H1 (cell line): ENCODE measurements around the gene CST9L. TPM values are rescaled to one million over a fixed set of nuclear protein-coding genes. Genes with fewer than 3 reads are reported as not detected.

ENCODE experiments used
- CTCF ChIA-PET: fragments of 300-600 bp; sonication (Branson Sonifier 250); formaldehyde crosslinking; loops from one replicate; lab custom pipeline; 2021; ENCODE audit not compliant: partially characterized antibody; lab: Charles Lee
- POLR2A ChIA-PET: fragments of 300-600 bp; sonication (Branson Sonifier 250); formaldehyde crosslinking; loops from one replicate; lab custom pipeline; 2021; ENCODE audit warnings: inconsistent platforms; ENCODE audit not compliant: partially characterized antibody; lab: Charles Lee
- DNase-seq, 2 experiments: peaks; one replicate each; pipeline versions ENCODE4 v3.0.0 to v3.0.0-alpha.2; 2010 to 2022; ENCODE audit warnings: low spot score in 2 of 2, low read depth in 1 of 2, mixed read lengths in 1 of 2
- FAIRE-seq: peaks from 2 replicates; lab custom pipeline; 2011; peaks lifted over from hg19 to GRCh38; lab: Jason Lieb, UNC
- H2AFZ ChIP-seq: 2 replicates; pipeline ENCODE4 v1.8.1; 2012; ENCODE audit warnings: low read length, inconsistent platforms
- H2AK5ac ChIP-seq: 2 replicates; pipeline ENCODE4 v1.6.1; 2013; ENCODE audit warnings: low read depth, low read length
- H2BK120ac ChIP-seq: replicated peaks from 2 replicates; pipeline ENCODE3; 2013; ENCODE audit warnings: low read depth, low read length, inconsistent platforms
- H2BK12ac ChIP-seq: 2 replicates; pipeline ENCODE4 v1.6.1; 2013; ENCODE audit warnings: low read depth, low read length
- H2BK15ac ChIP-seq: 2 replicates; pipeline ENCODE4 v1.6.1; 2013; ENCODE audit warnings: low read length
- H2BK20ac ChIP-seq: 2 replicates; pipeline ENCODE4 v1.6.1; 2013; ENCODE audit warnings: low read length
- H2BK5ac ChIP-seq: 2 replicates; pipeline ENCODE4 v1.6.1; 2013; ENCODE audit warnings: low read depth, low read length
- H3K14ac ChIP-seq: 2 replicates; pipeline ENCODE4 v1.6.1; 2013; ENCODE audit warnings: inconsistent platforms; ENCODE audit not compliant: insufficient read length
- H3K18ac ChIP-seq: 2 replicates; pipeline ENCODE4 v1.6.1; 2013; ENCODE audit warnings: low read length; ENCODE audit errors: extremely low read depth
- H3K23ac ChIP-seq: 2 replicates; pipeline ENCODE4 v1.6.1; 2013; ENCODE audit warnings: inconsistent platforms; ENCODE audit not compliant: insufficient read length
- H3K23me2 ChIP-seq: 2 replicates; pipeline ENCODE4 v1.6.1; 2013; ENCODE audit warnings: low read depth, low read length
- H3K27ac ChIP-seq: 2 replicates; pipeline ENCODE4 v1.6.1; 2011; ENCODE audit warnings: low read depth, low read length, inconsistent platforms
- H3K27me3 ChIP-seq, 4 experiments: replicated peaks in 1 of 4; 1 replicate in 1 of 4; 2 replicates in 3 of 4; pipeline versions ENCODE4 v1.6.1 to v1.8.1; 2011 to 2013; ENCODE audit warnings: low read length in 3 of 4, mild to moderate bottlenecking in 3 of 4, inconsistent platforms in 2 of 4, mixed read lengths in 2 of 4, moderate library complexity in 1 of 4; ENCODE audit not compliant: control insufficient read depth in 3 of 4, insufficient read depth in 3 of 4; ENCODE audit errors: extremely low read depth in 1 of 4
- H3K36me3 ChIP-seq, 4 experiments: 2 replicates each; pipeline versions ENCODE4 v1.6.1 to v1.8.1; 2011 to 2013; ENCODE audit warnings: mild to moderate bottlenecking in 4 of 4, low read length in 3 of 4, moderate library complexity in 2 of 4, control low read depth in 1 of 4, inconsistent platforms in 1 of 4; ENCODE audit not compliant: insufficient read depth in 4 of 4, control insufficient read depth in 2 of 4
- H3K4ac ChIP-seq: replicated peaks from 2 replicates; pipeline ENCODE3; 2013; ENCODE audit warnings: low read length, low read depth, mixed read lengths, inconsistent platforms; ENCODE audit not compliant: insufficient read length
- H3K4me1 ChIP-seq, 4 experiments: replicated peaks in 1 of 4; 1 replicate in 1 of 4; 2 replicates in 3 of 4; pipeline versions ENCODE4 v1.6.1 to v1.8.1; 2011 to 2013; ENCODE audit warnings: low read length in 3 of 4, inconsistent platforms in 2 of 4, mixed read lengths in 1 of 4; ENCODE audit not compliant: insufficient read depth in 4 of 4, control insufficient read depth in 3 of 4
- H3K4me2 ChIP-seq, 2 experiments: 2 replicates each; pipeline versions ENCODE4 v1.6.1 to v1.8.1; 2011 to 2013; ENCODE audit warnings: low read depth in 2 of 2, low read length in 2 of 2, control low read depth in 1 of 2, inconsistent platforms in 1 of 2, mild to moderate bottlenecking in 1 of 2; ENCODE audit not compliant: insufficient read depth in 1 of 2
- H3K4me3 ChIP-seq, 4 experiments: fragments of 200-600, 300-600 bp in 1 of 4; sonication (generic), shearing (Covaris generic), sonication (Bioruptor Twin) in 1 of 4; 2 replicates each; pipeline versions ENCODE4 v1.5.1 to v1.8.1; 2011 to 2016; ENCODE audit warnings: low read length in 4 of 4, low read depth in 3 of 4, control low read depth in 2 of 4, inconsistent platforms in 2 of 4, mild to moderate bottlenecking in 2 of 4, mixed read lengths in 1 of 4, moderate library complexity in 1 of 4; ENCODE audit not compliant: insufficient read depth in 2 of 4; ENCODE audit errors: extremely low read depth in 1 of 4
- H3K56ac ChIP-seq: replicated peaks from 2 replicates; pipeline ENCODE3; 2013; ENCODE audit warnings: low read depth, mild to moderate bottlenecking, mixed read lengths, low read length, inconsistent platforms; ENCODE audit not compliant: insufficient read length
- H3K79me1 ChIP-seq: 2 replicates; pipeline ENCODE4 v1.6.1; 2013; ENCODE audit warnings: low read depth, low read length, control low read depth
- H3K79me2 ChIP-seq, 2 experiments: 2 replicates each; pipeline versions ENCODE4 v1.6.1 to v1.8.1; 2012 to 2013; ENCODE audit warnings: low read length in 2 of 2, mild to moderate bottlenecking in 2 of 2, inconsistent platforms in 1 of 2; ENCODE audit not compliant: insufficient read depth in 2 of 2, control insufficient read depth in 1 of 2
- H3K9ac ChIP-seq, 4 experiments: replicated peaks in 1 of 4; 1 replicate in 1 of 4; 2 replicates in 3 of 4; pipeline versions ENCODE4 v1.6.1 to v1.8.1; 2011 to 2013; ENCODE audit warnings: low read depth in 3 of 4, low read length in 3 of 4, control low read depth in 2 of 4, mild to moderate bottlenecking in 2 of 4, moderate library complexity in 2 of 4, inconsistent platforms in 1 of 4; ENCODE audit errors: extremely low read depth in 1 of 4
- H3K9me3 ChIP-seq, 2 experiments: 2 replicates each; pipeline versions ENCODE4 v1.6.1 to v1.8.1; 2012 to 2013; ENCODE audit warnings: mild to moderate bottlenecking in 2 of 2, moderate library complexity in 2 of 2, control low read depth in 1 of 2, inconsistent platforms in 1 of 2, low read depth in 1 of 2, low read length in 1 of 2, mixed read lengths in 1 of 2; ENCODE audit not compliant: insufficient read depth in 2 of 2
- H4K20me1 ChIP-seq, 2 experiments: replicated peaks in 1 of 2; 2 replicates each; pipeline versions ENCODE3 to v1.8.1; 2011 to 2013; ENCODE audit warnings: inconsistent platforms in 2 of 2, low read length in 2 of 2, mild to moderate bottlenecking in 1 of 2; ENCODE audit not compliant: insufficient read depth in 2 of 2, control insufficient read depth in 1 of 2
- H4K5ac ChIP-seq: 2 replicates; pipeline ENCODE4 v1.6.1; 2013; ENCODE audit warnings: low read length, low read depth, mixed read lengths, inconsistent platforms; ENCODE audit not compliant: insufficient read length
- H4K8ac ChIP-seq: 2 replicates; pipeline ENCODE4 v1.8.0; 2013; ENCODE audit warnings: mild to moderate bottlenecking, moderate library complexity, low read length, inconsistent platforms; ENCODE audit not compliant: insufficient read depth; ENCODE audit errors: extremely low read depth
- H4K91ac ChIP-seq: replicated peaks from 2 replicates; pipeline ENCODE3; 2013; ENCODE audit warnings: low read length, mixed read lengths, inconsistent platforms; ENCODE audit not compliant: insufficient read length
- ASH2L ChIP-seq: fragments of 200-600, 300-600 bp; sonication (generic); IDR thresholded peaks from one replicate; pipeline ENCODE4 v1.7.1; 2017; ENCODE audit warnings: low read length
- CBX5 ChIP-seq: fragments of 300-800, 300-1000 bp; sonication (generic); IDR thresholded peaks from 2 replicates; pipeline ENCODE4 v1.7.1; 2016; ENCODE audit warnings: antibody characterized with exemption, low read length, low read depth
- EGR1 ChIP-seq: IDR thresholded peaks from 2 replicates; pipeline ENCODE4 v1.6.1; 2011; ENCODE audit warnings: low read depth, low read length, borderline replicate concordance
- EP300 ChIP-seq, 2 experiments: IDR thresholded peaks; 1 replicate in 1 of 2; 2 replicates in 1 of 2; pipeline ENCODE4 v1.6.1; 2011 to 2012; ENCODE audit warnings: low read depth in 2 of 2, low read length in 2 of 2, mild to moderate bottlenecking in 2 of 2, borderline replicate concordance in 1 of 2, inconsistent platforms in 1 of 2, moderate library complexity in 1 of 2
- HDAC6 ChIP-seq: IDR thresholded peaks from one replicate; pipeline ENCODE4 v1.7.1; 2012; ENCODE audit warnings: low read depth, mild to moderate bottlenecking, inconsistent platforms, low read length, moderate library complexity
- NRF1 ChIP-seq: IDR thresholded peaks from 2 replicates; pipeline ENCODE4 v1.6.1; 2011; ENCODE audit warnings: mild to moderate bottlenecking, low read depth, low read length, improper control_type of control experiment
- PHF8 ChIP-seq: fragments of 200-600 bp; sonication (generic); conservative IDR thresholded peaks from 2 replicates; pipeline ENCODE4 v1.7.1; 2012; ENCODE audit warnings: low read depth, mild to moderate bottlenecking, inconsistent platforms, low read length, moderate library complexity
- RBBP5 ChIP-seq: IDR thresholded peaks from 2 replicates; pipeline ENCODE4 v1.7.1; 2012; ENCODE audit warnings: low read depth, mild to moderate bottlenecking, inconsistent platforms, low read length, moderate library complexity, borderline replicate concordance
- SP4 ChIP-seq: IDR thresholded peaks from 2 replicates; pipeline ENCODE4 v1.6.1; 2012; ENCODE audit warnings: low read length, inconsistent platforms
- YY1 ChIP-seq: IDR thresholded peaks from 2 replicates; pipeline ENCODE4 v1.6.1; 2011; ENCODE audit warnings: low read depth, mild to moderate bottlenecking, low read length
- WGBS, 2 experiments: shearing (Covaris generic) in 1 of 2; methylation state at CpG; one replicate each; pipeline versions ENCODE4 v1.1.6 to v1.1.7; 2013 to 2015; ENCODE audit warnings: low lambda C conversion rate in 2 of 2, mixed read lengths in 2 of 2, inconsistent platforms in 1 of 2, low coverage in 1 of 2, missing lambda C conversion rate in 1 of 2; ENCODE audit not compliant: insufficient replicate concordance in 2 of 2, insufficient coverage in 1 of 2, insufficient read length in 1 of 2; ENCODE audit errors: extremely low coverage in 1 of 2, missing lambda C conversion rate in 1 of 2; 5-methylcytosine and 5-hydroxymethylcytosine counted together
- polyA plus RNA-seq, 7 experiments: library from polyadenylated mRNA; depleted of rRNA in 3 of 7; stranded (reverse) in 5 of 7; unstranded in 2 of 7; fragments of >200 nt in 5 of 7; fragments of 200-250 nt in 2 of 7; gene quantifications; 1 replicate in 5 of 7; 2 replicates in 1 of 7; 4 replicates in 1 of 7; pipeline versions ENCODE4 v1.2.1 to v1.2.3, GENCODE V29; 2011 to 2013; ENCODE audit warnings: missing spikeins in 2 of 7, mixed read lengths in 2 of 7
- total RNA-seq: library from RNA; stranded (reverse); fragmentation: NEBNext Ultra II Directional; extraction: Animal tissue kit (Norgen Biotek cat#: 25700); gene quantifications from 2 replicates; pipeline ENCODE4 v1.2.1, GENCODE V29; 2021
- TF ChIP-seq, protein P1 (sequence below): IDR thresholded peaks from 2 replicates; pipeline ENCODE4 v1.6.1; 2012; ENCODE audit warnings: low read length, inconsistent platforms
- TF ChIP-seq, protein P2 (sequence below): IDR thresholded peaks from 2 replicates; pipeline ENCODE4 v1.6.1; 2012; ENCODE audit warnings: inconsistent platforms

The CST9L gene
- total and polyA plus RNA-seq, 2 of the 8 experiments (the other 6 are each of a cell fraction or from before 2014, with no cell fraction given), result not detected

DNA sequence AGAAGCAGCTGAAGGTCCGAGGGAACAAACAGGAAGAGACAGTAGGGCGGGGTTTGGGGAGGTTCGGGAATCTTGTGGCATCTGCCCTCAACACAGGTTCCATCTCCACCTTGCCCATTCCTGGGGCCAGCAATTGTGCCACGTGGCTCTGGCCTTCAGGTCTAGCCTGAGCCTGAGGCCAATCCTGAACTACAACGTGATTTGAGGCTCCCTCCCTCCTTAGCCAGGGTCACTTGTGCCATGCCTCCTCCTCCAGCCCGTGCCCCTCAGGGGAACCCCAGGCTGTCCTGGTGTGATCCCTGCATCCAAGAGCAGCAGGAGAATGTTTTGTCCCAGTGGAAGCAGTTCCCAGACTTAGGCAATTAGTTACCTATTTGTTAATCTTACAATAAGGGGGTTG lies 34.4 kb upstream of the CST9L start:
- 80% methylated on average over 6 of the region's 6 CpGs; no CpG with 5 or more reads in 1 of the 2 experiments for WGBS, 2 experiments
- Histone ChIP-seq H3K4me2 (no peak overlapping the region), H3K36me3 (no peaks in the 10 kb centered on the region), H3K79me2 (no peaks in the 10 kb centered on the region), H3K9me3 (no peaks in the 10 kb centered on the region), H2AFZ (no peak overlapping the region), H4K5ac (no peak overlapping the region), H2BK15ac (no peak overlapping the region), H2AK5ac (no peak overlapping the region), H3K27me3 (no peaks in the 10 kb centered on the region; a peak in 1 of 7 replicates), H3K23me2 (no peaks in the 10 kb centered on the region), H2BK12ac (no peak overlapping the region; the same call in 1 of the 2 replicates), H3K4ac (no peak overlapping the region), H3K27ac (no peak overlapping the region), H3K9ac (no peak overlapping the region), H4K8ac (no peak overlapping the region), H3K23ac (no peak overlapping the region), H2BK20ac (peak overlapping the region; percentile 36; the same call in 1 of the 2 replicates), H2BK120ac (no peak overlapping the region), H4K91ac (no peak overlapping the region), H4K20me1 (no peaks in the 10 kb centered on the region)
- DNase-seq (no peak), FAIRE-seq (no peak)
- CTCF ChIA-PET, result interaction anchor here (1.3 to 18.5 kb wide), 3 partner anchors 37 to 187 kb away, joined by 3 to 328 read pairs (median 5); partner anchors contain the start of genes CST11 and CSTL1
- POLR2A ChIA-PET, result no interaction called here
- TF ChIP-seq, protein P1, sequence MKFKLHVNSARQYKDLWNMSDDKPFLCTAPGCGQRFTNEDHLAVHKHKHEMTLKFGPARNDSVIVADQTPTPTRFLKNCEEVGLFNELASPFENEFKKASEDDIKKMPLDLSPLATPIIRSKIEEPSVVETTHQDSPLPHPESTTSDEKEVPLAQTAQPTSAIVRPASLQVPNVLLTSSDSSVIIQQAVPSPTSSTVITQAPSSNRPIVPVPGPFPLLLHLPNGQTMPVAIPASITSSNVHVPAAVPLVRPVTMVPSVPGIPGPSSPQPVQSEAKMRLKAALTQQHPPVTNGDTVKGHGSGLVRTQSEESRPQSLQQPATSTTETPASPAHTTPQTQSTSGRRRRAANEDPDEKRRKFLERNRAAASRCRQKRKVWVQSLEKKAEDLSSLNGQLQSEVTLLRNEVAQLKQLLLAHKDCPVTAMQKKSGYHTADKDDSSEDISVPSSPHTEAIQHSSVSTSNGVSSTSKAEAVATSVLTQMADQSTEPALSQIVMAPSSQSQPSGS, result no peak
- TF ChIP-seq HDAC6, result no peak
- no peak for TF ChIP-seq RBBP5
- TF ChIP-seq EGR1, result no peak
- TF ChIP-seq CBX5, result no peak
- no peak for TF ChIP-seq YY1
- TF ChIP-seq PHF8, result no peak
- TF ChIP-seq, protein P2, sequence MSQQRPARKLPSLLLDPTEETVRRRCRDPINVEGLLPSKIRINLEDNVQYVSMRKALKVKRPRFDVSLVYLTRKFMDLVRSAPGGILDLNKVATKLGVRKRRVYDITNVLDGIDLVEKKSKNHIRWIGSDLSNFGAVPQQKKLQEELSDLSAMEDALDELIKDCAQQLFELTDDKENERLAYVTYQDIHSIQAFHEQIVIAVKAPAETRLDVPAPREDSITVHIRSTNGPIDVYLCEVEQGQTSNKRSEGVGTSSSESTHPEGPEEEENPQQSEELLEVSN, result no peak
- TF ChIP-seq EP300 (IDR thresholded peaks at IDR 0.05; ENCODE audit: borderline replicate concordance in 1 of 2, low read depth in 2 of 2, low read length in 2 of 2), result no peak
- no peak for TF ChIP-seq ASH2L
- TF ChIP-seq NRF1, result no peak
- TF ChIP-seq SP4, result no peak
- TF ChIP-seq, all 59 proteins: peak for 0
- no peak overlapping the region for H3K56ac ChIP-seq
- H3K14ac ChIP-seq, result no peak overlapping the region
- H3K4me3 ChIP-seq, result no peak overlapping the region
- no peaks in the 10 kb centered on the region for H3K79me1 ChIP-seq
- H3K18ac ChIP-seq, result no peak overlapping the region
- no peak overlapping the region for H2BK5ac ChIP-seq
- no peaks in the 10 kb centered on the region for H3K4me1 ChIP-seq
